SIG-M5 treated with dmso at 0.1 percent for 504 hours (cell line): Measurements from ENCODE around the gene ZSCAN5A.
A peak's percentile ranks its signal among the peaks of the same experiment; 100 is the strongest.
"Not testable (repeated sequence)": the region's sequence is repeated elsewhere in the genome, so short reads cannot be mapped to it uniquely, and the experiment has no call there.

Experiments used
- DNase-seq: peaks from one replicate; lab custom pipeline; 2025; ENCODE audit not compliant: unreplicated experiment; lab: John Stamatoyannopoulos, UW

ZSCAN5A gene

GRCh38 chr19:56314381-56315076 is at the start of gene ZSCAN5A:
Gene ZSCAN5A, minus strand, starts transcription at chr19:56314839. Its CDS starts 89,793 bp downstream, at chr19:56225046.
- DNase-seq: peak; percentile 93

- DNase-seq: no peak
Observed at GRCh38 chr19:56360841-56361240, 46.2 kb upstream of the ZSCAN5A start.

GRCh38 chr19:56356944-56357343 is 42.3 kb upstream of the ZSCAN5A start:
- no peak for DNase-seq

GRCh38 chr19:56355517-56355916 is 40.9 kb upstream of the ZSCAN5A start:
- no peak for DNase-seq

- DNase-seq: no peak
Observed at GRCh38 chr19:56351208-56351607, 36.6 kb upstream of the ZSCAN5A start.

- DNase-seq: peak; percentile 39
Observed at GRCh38 chr19:56350416-56351045, 35.9 kb upstream of the ZSCAN5A start.

- DNase-seq: no peak
Observed at GRCh38 chr19:56348289-56348877, 33.7 kb upstream of the ZSCAN5A start.

- no peak for DNase-seq
Observed at GRCh38 chr19:56347163-56347778, 32.6 kb upstream of the ZSCAN5A start.

- no peak for DNase-seq
Observed at GRCh38 chr19:56341948-56342347, 27.3 kb upstream of the ZSCAN5A start.

GRCh38 chr19:56339031-56339430 is 24.4 kb upstream of the ZSCAN5A start:
- not testable (repeated sequence) for DNase-seq

GRCh38 chr19:56337077-56337476 is 22.4 kb upstream of the ZSCAN5A start:
- not testable (repeated sequence) for DNase-seq

GRCh38 chr19:56335371-56335770 is 20.7 kb upstream of the ZSCAN5A start:
- DNase-seq: not testable (repeated sequence)

GRCh38 chr19:56333506-56333905 is 18.9 kb upstream of the ZSCAN5A start:
- peak; percentile 67 for DNase-seq

GRCh38 chr19:56332695-56333094 is 18.1 kb upstream of the ZSCAN5A start:
- DNase-seq: no peak

GRCh38 chr19:56324436-56324835 is 9.8 kb upstream of the ZSCAN5A start:
- no peak for DNase-seq

GRCh38 chr19:56321989-56322440 is 7.4 kb upstream of the ZSCAN5A start:
- DNase-seq: peak; percentile 81

- no peak for DNase-seq
Observed at GRCh38 chr19:56321254-56321988, 6.8 kb upstream of the ZSCAN5A start.

- DNase-seq: peak; percentile 85
Observed at GRCh38 chr19:56319991-56320390, 5.4 kb upstream of the ZSCAN5A start.

- DNase-seq: no peak
Observed at GRCh38 chr19:56317749-56318148, 3.1 kb upstream of the ZSCAN5A start.

- no peak for DNase-seq
Observed at GRCh38 chr19:56316728-56317127, 2.1 kb upstream of the ZSCAN5A start.
